HG03103 (cell line): Measurements from ENCODE around the gene SLAMF7.
"Not testable (repeated sequence)": the region's sequence is repeated elsewhere in the genome, so short reads cannot be mapped to it uniquely, and the experiment has no call there.

Experiments used
- ATAC-seq: cut with Tn5 transposase; IDR thresholded peaks from one replicate; pipeline ENCODE4 v1.9.1; 2021; ENCODE audit warnings: low read depth; ENCODE audit not compliant: unreplicated experiment

SLAMF7 gene

GRCh38 chr1:160720356-160721085 lies 18.5 kb upstream of the SLAMF7 start:
- no peak for ATAC-seq

GRCh38 chr1:160721473-160721872 lies 17.6 kb upstream of the SLAMF7 start:
- no peak for ATAC-seq

- ATAC-seq = no peak
Measured at GRCh38 chr1:160722726-160723125, 16.3 kb upstream of the SLAMF7 start.

- no peak for ATAC-seq
Measured at GRCh38 chr1:160723332-160723731, 15.7 kb upstream of the SLAMF7 start.

- no peak for ATAC-seq
Measured at GRCh38 chr1:160724465-160725242, 14.4 kb upstream of the SLAMF7 start.

- no peak for ATAC-seq
Measured at GRCh38 chr1:160726114-160726497, 12.9 kb upstream of the SLAMF7 start.

- ATAC-seq = no peak
Measured at GRCh38 chr1:160726498-160727315, 12.3 kb upstream of the SLAMF7 start.

GRCh38 chr1:160727316-160727640 lies 11.8 kb upstream of the SLAMF7 start:
- no peak for ATAC-seq

- not testable (repeated sequence) for ATAC-seq
Measured at GRCh38 chr1:160731564-160731963, 7.5 kb upstream of the SLAMF7 start.

- ATAC-seq = no peak
Measured at GRCh38 chr1:160731990-160732389, 7.1 kb upstream of the SLAMF7 start.

- no peak for ATAC-seq
Measured at GRCh38 chr1:160733898-160734297, 5.1 kb upstream of the SLAMF7 start.

GRCh38 chr1:160734301-160734700 lies 4.7 kb upstream of the SLAMF7 start:
- ATAC-seq = no peak

GRCh38 chr1:160738271-160738670 lies 776 bp upstream of the SLAMF7 start:
- no peak for ATAC-seq

GRCh38 chr1:160740133-160740688 lies 1.2 kb downstream of the SLAMF7 start:
- ATAC-seq = no peak

- ATAC-seq = no peak
Measured at GRCh38 chr1:160741092-160741501, 2.0 kb downstream of the SLAMF7 start.

- no peak for ATAC-seq
Measured at GRCh38 chr1:160741612-160742348, 2.7 kb downstream of the SLAMF7 start.

GRCh38 chr1:160742428-160743127 lies 3.5 kb downstream of the SLAMF7 start:
- no peak for ATAC-seq

GRCh38 chr1:160743266-160743665 lies 4.2 kb downstream of the SLAMF7 start:
- no peak for ATAC-seq

- no peak for ATAC-seq
Measured at GRCh38 chr1:160744199-160744851, 5.3 kb downstream of the SLAMF7 start.
